Mammary epithelial cell (primary cell): ENCODE measurements around the gene VPS35.

Experiments used
- EZH2 ChIP-seq: IDR thresholded peaks from 2 replicates; pipeline ENCODE4 v1.6.1; 2012; ENCODE audit warnings: low read length, inconsistent platforms, borderline replicate concordance
- TF ChIP-seq, protein P1 (sequence below), 2 donors: IDR thresholded peaks in 1 of 2; conservative IDR thresholded peaks in 1 of 2; 2 replicates each; pipeline ENCODE4 v1.5.1; 2011 to 2012; ENCODE audit warnings: inconsistent platforms in 2 of 2, low read length in 2 of 2, mild to moderate bottlenecking in 2 of 2, control low read depth in 1 of 2, low read depth in 1 of 2; ENCODE audit not compliant: insufficient read depth in 1 of 2; ENCODE audit errors: extremely low read depth in 1 of 2

DNA sequence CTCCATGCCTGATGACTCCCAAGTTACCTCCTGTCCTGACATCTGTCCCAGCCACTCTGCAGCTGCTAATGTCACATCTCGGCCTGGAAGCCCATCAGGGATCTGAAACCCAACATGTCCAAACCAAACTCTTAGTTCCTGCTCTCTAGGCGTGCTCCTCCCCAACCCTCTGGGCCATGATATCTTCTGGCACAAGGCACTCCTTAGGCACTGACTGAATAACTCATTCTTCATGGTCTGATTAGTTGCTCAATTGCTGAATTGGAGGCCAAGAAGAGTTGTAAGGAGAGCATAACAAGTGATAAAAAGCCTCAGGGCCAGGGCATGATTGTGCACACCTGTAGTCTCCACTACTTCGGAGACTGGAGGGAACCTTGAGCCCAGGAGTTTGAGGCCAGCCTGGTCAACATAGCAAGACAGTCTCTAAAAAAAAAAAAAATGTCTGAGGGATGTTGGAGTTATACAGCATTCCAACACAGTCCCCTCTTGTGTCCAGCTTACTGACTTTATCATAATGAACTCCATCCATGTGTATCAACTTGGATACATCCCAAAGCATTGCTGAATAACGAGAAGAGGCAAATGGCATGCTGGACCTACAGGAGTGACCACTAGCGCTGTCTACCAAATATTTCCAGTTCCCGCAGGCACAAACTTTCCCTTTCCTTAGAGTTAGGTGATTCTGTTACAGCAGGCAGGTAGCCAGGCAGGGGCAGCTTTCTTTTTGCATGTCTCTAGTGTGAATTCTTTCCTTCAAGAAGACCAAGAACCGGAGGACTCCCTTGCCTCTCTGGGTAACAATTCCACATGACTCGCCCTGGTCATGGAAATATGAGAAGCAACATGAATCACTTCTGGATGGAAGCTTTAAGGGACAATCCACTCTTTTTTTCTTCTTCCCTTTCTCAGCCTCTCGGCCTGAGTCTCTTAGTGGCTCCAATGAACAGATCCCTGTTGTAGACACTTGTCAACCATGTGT lies 49.7 kb downstream of the VPS35 start:
- TF ChIP-seq, protein P1, sequence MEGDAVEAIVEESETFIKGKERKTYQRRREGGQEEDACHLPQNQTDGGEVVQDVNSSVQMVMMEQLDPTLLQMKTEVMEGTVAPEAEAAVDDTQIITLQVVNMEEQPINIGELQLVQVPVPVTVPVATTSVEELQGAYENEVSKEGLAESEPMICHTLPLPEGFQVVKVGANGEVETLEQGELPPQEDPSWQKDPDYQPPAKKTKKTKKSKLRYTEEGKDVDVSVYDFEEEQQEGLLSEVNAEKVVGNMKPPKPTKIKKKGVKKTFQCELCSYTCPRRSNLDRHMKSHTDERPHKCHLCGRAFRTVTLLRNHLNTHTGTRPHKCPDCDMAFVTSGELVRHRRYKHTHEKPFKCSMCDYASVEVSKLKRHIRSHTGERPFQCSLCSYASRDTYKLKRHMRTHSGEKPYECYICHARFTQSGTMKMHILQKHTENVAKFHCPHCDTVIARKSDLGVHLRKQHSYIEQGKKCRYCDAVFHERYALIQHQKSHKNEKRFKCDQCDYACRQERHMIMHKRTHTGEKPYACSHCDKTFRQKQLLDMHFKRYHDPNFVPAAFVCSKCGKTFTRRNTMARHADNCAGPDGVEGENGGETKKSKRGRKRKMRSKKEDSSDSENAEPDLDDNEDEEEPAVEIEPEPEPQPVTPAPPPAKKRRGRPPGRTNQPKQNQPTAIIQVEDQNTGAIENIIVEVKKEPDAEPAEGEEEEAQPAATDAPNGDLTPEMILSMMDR (conservative IDR thresholded peaks at IDR 0.05 in 1 of 2, IDR thresholded peaks at IDR 0.05 in 1 of 2; ENCODE audit: extremely low read depth in 1 of 2, insufficient read depth in 1 of 2, low read depth in 1 of 2, low read length in 2 of 2), result no peak
- no peak for TF ChIP-seq EZH2
